HG03139 (cell line): Measurements from ENCODE around the gene TULP1.
"Not testable (repeated sequence)": the region's sequence is repeated elsewhere in the genome, so short reads cannot be mapped to it uniquely, and the experiment has no call there.

Experiments
- ATAC-seq: cut with Tn5 transposase; IDR thresholded peaks from one replicate; pipeline ENCODE4 v1.9.1; 2021; ENCODE audit not compliant: unreplicated experiment

The TULP1 gene

GRCh38 chr6:35522151-35522550 lies 9.5 kb upstream of the TULP1 start:
- no peak for ATAC-seq

- ATAC-seq: no peak
Observed at GRCh38 chr6:35521235-35521634, 8.5 kb upstream of the TULP1 start.

- ATAC-seq: no peak
Observed at GRCh38 chr6:35519313-35520015, 6.8 kb upstream of the TULP1 start.

DNA sequence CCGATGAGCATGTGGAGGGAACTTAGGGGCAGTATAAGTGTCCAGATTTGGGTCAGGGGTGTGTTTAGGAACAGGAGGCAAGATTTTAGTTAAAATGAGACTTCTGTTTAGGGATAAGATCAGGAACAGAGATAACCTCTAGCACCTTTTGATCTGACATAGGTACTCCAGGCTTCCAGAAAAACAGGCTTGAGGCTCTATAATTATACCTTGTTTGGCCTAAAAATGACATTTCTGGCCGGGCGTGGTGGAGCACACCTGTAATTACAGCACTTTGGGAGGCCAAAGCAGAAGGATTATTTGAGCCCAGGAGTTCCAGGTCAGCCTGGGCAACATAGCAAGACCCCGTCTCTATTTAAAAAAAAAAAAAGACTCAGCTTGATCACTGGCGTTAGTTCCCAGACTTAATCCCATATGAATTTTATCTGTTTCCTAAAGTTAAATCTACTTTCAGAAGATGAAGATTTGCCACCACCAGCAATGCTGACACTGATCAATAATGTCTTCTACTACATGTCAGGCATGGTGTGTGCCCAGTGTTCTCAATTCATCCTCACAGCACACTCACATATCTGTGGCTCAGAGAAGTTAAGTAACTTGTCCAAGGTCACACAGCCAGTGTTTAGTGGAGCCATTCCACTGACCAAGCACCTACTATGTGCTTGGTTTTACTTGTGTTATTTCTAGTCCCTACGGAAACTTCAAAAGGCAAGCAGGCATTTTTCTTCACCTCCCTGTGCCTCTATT lies 6.0 kb upstream of the TULP1 start:
- ATAC-seq: no peak

- not testable (repeated sequence) for ATAC-seq
Observed at GRCh38 chr6:35517978-35518377, 5.3 kb upstream of the TULP1 start.

DNA sequence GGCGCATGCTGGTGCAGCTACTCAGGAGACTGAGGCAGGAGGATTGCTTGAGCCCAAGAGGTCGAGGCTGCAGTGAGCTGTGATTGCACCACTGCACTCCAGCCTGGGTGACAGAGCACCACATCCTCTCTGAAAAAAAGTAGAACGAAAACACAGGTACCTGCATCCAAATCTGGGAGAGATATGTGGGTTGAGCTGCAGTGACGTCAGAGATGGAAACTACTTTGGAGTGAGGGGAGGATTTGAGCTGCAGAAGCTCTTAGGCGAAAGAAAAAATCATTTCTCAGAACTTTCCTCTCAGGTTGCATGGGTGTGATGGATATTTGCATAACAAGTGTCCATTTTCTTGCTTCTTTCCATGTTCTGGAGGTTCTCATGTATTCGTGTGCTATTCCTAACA lies 4.0 kb upstream of the TULP1 start:
- ATAC-seq: no peak

GRCh38 chr6:35515939-35516338 lies 3.2 kb upstream of the TULP1 start:
- not testable (repeated sequence) for ATAC-seq

- ATAC-seq: no peak
Observed at GRCh38 chr6:35514587-35514986, 1.9 kb upstream of the TULP1 start.

- no peak for ATAC-seq
Observed at GRCh38 chr6:35512006-35512405, 690 bp downstream of the TULP1 start.

DNA sequence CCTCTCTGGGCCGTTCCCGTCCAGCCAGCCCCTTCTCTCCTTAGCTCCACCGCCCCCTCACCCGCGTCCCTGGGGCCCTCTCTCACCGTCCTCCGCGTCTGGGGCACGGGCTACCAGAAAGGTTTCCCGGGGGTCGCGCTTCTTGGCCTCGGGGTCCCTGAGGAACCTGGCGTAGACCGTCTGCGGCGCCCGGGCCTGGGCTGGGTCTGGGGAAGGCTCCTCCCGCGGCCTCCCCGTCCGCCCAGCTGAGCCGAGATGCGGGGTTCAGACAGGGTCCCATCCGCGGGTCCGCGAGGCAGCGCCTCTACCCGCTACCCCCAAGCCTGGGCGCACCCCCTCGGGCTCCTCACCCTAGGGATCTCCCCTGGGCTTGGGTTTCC lies 1.1 kb downstream of the TULP1 start:
- no peak for ATAC-seq

GRCh38 chr6:35510916-35511561 lies 1.7 kb downstream of the TULP1 start:
- no peak for ATAC-seq

DNA sequence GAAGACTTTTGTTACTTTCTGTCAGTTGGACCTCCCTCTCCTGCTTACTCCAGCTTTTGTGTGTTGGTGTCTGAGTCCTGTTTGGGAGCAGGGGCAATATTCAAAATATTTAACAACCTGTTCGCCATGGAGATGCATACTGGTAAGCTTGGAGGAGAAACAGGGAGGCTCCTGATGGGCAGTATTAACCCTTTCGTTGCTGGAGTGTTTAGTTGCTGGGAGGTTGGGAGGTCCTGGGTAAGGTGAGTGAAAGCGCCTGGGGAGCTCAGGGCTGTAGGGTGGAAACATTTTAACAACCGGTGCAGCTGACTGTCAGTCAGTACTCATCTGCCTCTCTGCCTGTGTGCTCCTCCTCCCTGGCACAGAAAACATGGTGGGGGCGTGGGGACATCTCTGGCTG lies 4.2 kb downstream of the TULP1 start:
- ATAC-seq: no peak

DNA sequence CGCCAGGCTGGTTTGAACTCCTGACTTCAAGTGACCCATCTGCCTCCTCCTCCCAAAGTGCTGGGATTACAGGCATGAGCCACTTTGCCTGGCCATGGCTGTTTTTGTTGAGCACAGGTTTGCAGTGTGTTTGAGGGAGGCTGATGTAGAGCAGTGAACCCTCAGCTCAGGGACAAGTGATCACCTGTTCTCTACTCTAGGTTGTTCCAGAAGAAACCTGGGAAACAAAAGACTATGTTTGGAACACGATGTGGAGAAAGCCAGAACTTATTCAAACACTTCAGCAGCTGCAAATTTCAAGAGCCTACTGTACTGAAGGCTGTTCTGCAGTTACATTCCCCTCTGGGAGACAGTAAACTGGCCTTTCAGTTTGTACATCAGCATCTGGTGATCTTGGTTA lies 4.7 kb downstream of the TULP1 start:
- ATAC-seq: no peak

DNA sequence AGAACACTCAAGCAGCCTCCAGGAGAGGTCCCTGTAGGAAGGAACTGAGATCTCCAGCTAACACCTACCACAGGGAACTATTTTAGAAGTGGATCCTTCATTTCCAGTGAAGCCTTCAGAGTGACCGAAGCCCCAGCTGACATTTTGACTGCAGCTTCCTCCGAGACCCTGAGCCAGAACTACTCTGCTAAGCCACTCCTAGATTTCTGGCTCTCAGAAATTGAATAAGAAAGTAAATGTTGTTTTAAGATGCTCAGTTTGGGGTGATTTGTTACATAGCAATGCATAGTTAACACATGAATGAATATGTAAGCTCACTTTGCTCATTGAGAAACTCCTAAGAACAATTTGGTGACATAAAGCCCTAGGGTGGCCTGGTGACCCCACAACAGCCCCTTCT lies 5.5 kb downstream of the TULP1 start:
- no peak for ATAC-seq

DNA sequence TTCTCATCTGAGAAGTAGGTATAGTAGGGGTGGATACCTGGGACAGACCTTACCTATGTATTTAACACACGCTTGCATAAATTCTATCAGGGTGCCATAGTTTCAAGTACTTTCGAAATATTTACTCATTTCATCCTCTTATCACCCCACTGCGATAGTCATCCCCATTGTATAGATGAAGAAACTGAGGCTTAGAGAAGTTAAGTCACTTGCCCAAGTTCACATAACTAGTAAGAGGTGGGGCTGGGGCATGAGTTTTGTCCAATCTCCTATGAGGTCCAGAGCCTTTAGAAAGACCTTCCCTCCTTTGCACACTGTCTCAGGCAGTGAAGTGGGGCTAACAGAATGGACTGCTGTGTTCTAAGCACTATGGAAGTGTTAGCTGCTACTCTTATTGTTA lies 6.2 kb downstream of the TULP1 start:
- ATAC-seq: no peak

GRCh38 chr6:35505999-35506412 lies 6.7 kb downstream of the TULP1 start:
- no peak for ATAC-seq

DNA sequence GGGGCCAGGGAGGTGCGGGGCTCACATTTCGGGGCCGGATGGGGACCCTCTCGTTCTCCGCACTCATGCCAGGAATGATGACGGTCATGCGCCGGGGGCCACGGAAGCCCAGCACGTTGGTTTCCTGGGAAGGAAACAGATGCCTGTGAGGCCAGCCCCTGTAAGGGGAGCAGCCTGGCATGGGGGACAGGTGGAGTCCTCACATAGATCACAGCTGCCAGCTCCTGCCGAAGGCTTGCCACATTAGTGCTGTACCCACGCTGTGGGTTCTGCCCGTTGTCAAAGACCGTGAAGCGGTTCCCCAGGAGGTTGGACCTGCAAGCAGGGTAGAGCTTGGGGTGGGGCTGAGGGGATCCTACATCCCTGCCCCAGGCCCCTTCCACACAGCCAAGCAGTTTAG lies 9.2 kb downstream of the TULP1 start:
- no peak for ATAC-seq

GRCh38 chr6:35501784-35502183 lies 10.9 kb downstream of the TULP1 start:
- no peak for ATAC-seq

- ATAC-seq: no peak
Observed at GRCh38 chr6:35500782-35501181, 11.9 kb downstream of the TULP1 start.

- ATAC-seq: no peak
Observed at GRCh38 chr6:35499372-35499771, 13.3 kb downstream of the TULP1 start.

GRCh38 chr6:35498422-35499067 lies 14.2 kb downstream of the TULP1 start:
- ATAC-seq: no peak
